GM18508 (cell line): ENCODE results near the gene RPS6KL1.

Source experiments
- ATAC-seq: cut with Tn5 transposase; IDR thresholded peaks from one replicate; pipeline ENCODE4 v1.9.1; 2021; ENCODE audit warnings: moderate number of reproducible peaks; ENCODE audit not compliant: insufficient read depth, unreplicated experiment

RPS6KL1 gene

GRCh38 chr14:74917178-74917543, 5.9 kb downstream of the RPS6KL1 start:
- no peak for ATAC-seq

- ATAC-seq = no peak
These were observed 7.2 kb downstream of the RPS6KL1 start for GRCh38 chr14:74915826-74916225.

GRCh38 chr14:74915426-74915825, 7.6 kb downstream of the RPS6KL1 start:
- ATAC-seq = no peak

GRCh38 chr14:74913986-74914573, 9.0 kb downstream of the RPS6KL1 start:
- ATAC-seq = no peak

DNA sequence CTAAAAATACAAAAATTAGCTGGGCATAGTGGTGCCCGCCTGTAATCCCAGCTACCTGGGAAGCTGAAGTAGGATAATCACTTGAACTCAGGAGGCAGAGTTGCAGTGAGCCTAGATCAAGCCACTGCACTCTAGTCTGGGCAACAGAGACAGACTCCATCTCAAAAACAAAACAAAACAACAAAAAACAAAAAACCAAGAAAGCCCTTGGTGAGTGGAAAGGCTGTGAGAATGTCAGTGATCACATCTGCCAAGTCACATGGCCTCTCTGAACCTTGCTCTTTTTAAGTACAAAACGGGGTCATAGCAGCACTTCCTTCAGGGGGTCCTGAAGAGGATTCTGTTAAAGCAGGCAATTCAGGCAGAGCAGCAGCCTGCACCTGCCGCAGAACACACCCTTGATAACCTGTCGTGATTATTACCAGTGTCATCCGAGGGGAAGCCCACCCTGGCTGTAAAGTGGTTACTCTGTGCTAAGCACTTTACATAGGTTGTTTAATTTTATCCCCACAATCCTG, 9.6 kb downstream of the RPS6KL1 start:
- ATAC-seq = no peak

DNA sequence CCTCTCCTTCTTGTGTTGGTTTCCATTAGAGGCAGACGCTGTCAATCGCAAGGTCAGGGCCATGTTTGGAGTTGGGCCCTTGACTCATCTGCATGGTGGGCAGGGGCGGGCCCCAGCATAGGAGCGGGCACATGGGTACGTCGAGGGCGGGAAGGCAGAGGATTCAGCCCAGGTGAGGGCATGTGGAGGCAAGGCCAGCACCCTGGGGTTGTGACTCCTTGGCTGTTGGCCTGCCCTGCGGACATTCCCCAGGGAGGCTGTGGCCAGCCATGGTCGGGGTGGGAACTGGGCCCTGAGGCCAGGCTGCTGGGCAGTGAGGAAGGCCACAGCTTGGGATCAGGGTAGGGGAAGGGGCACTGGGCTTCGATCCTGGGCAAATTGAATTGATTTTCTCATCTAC, 10.3 kb downstream of the RPS6KL1 start:
- no peak for ATAC-seq

GRCh38 chr14:74912111-74912510, 10.9 kb downstream of the RPS6KL1 start:
- no peak for ATAC-seq

DNA sequence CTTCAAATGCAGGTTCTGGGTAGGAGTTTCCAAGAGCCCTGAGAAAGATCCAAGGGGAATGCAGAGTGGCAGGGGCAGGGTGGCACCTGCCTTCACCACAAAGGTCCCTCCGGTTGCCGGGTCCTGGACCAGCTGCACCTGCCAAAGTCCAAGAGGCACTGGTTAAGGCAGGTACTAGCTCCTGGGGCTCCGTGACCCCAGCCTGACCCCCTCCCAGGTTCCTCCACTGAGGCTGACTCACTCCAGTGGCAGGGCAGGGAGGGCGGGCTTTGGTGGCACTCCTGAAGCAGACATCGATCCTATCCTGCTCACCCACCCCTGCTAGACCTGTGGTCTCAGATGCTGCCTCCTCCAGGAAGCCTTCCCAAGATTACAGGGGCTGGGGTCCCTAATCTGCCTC, 11.4 kb downstream of the RPS6KL1 start:
- no peak for ATAC-seq

GRCh38 chr14:74911221-74911620, 11.8 kb downstream of the RPS6KL1 start:
- no peak for ATAC-seq

DNA sequence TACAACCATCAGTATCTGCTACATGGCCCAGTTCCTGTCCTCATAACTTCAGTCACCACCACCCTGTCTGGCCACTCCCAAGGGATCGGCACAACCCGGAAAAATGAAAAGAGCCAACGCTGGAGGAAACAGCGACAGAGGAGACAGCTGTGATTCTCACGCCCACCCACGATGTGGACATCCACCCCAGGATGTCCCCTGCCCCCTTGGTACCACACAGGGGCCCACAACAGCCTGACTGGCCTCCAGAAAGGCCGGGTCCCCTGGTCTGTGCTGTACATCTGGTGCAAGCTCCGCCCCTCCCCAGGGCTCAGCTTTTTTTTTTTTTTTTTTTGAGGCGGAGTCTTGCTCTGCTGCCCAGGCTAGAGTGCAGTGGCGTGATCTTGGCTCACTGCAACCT, 12.5 kb downstream of the RPS6KL1 start:
- ATAC-seq = no peak

DNA sequence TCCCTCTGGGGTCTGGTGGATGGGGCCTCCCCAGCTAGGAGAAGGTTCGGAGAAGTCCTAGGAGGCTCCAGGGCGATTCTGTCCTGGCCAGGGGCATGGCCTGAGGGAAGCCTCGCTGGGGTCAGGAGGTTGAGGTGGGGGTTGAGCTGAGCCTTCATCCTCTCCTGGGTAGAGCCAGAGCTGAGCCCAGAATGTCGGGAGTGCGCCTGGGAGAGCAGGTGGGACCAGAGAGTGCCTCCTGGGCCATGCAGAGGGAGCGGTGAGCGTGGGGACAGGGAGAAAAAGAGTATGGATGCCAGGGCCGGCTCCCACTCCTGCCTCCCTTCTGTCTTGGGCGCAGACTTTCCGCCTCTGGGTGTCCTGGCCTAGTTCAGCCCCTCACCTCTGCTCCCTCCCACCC, 13.1 kb downstream of the RPS6KL1 start:
- ATAC-seq = no peak

DNA sequence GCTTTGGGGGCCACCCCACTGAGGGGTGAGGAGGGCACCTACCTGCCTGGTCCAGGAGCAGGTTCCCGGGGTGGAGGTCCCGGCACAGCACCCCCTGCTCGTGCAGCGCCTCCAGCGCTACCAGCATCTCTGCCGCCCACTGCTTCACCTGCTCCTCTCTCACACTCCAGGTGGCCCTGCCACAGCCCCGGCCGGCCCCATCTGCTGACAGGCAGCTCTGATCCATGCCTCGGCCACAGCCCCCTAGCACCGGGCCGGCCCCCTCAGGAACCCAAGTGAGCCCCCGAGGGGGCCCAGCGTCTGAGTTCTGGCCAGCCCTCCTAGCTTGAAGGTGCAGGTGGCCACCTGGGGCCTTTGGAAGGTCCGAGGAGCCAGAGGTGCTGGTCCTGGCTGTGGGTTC, 13.6 kb downstream of the RPS6KL1 start:
- ATAC-seq = no peak

GRCh38 chr14:74908861-74909341, 14.2 kb downstream of the RPS6KL1 start:
- no peak for ATAC-seq

- no peak for ATAC-seq
These were observed 15.3 kb downstream of the RPS6KL1 start for GRCh38 chr14:74907744-74908143.

DNA sequence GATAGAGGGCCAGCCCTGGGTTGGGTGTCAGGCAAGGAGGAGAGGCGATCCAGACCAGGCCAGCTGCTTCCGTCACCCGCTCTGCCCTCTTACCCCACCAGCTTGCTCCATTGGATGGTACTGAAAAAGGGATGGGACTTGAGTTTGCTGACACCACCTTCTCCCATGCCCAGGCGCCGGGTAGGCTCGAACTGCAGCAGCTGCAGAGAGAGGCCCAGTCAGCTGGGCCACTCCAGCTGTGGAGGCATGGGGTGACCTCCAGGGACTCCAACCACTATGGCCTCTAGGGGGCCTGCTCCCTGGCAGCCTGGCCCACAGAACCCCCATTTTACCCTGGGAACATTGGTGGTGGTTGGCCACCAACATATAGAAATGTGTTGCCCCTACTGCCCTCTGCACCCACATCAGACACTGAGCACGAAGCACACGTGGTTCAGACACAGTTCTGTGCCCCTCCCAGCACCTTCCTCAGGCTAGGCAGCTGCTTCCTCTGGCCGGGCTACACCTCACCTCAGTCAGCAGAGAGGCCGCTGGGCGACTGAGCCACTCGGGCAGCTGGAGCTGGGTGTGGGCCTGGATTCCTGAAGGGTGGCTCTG, 16.0 kb downstream of the RPS6KL1 start:
- ATAC-seq = no peak

DNA sequence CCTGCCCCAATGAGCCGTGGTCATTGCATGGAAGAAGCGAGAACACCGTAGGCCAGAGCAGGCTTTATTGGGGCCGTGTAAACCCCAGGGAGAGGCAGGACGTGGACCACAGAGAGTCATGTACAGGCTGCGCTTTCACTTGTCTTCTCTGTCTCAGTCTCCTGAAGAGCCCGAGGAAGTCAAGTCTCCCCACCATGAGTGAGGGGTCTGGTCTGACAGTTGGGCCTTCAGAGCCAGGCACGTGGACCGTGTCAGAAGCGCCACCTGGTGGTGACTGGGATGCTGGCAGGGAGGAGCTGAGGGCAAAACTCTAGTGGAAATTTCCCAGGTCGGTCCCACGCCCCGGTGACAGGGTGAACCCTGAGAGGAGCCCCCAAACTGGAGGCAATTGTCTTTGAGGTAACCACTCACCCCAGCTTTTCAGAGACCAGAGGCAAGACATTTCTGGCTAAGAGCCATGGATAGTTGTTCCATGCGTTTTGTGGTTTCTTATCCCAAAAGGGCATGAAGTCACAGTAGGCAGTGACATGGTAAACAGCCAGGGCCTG, 17.4 kb downstream of the RPS6KL1 start:
- ATAC-seq = no peak

DNA sequence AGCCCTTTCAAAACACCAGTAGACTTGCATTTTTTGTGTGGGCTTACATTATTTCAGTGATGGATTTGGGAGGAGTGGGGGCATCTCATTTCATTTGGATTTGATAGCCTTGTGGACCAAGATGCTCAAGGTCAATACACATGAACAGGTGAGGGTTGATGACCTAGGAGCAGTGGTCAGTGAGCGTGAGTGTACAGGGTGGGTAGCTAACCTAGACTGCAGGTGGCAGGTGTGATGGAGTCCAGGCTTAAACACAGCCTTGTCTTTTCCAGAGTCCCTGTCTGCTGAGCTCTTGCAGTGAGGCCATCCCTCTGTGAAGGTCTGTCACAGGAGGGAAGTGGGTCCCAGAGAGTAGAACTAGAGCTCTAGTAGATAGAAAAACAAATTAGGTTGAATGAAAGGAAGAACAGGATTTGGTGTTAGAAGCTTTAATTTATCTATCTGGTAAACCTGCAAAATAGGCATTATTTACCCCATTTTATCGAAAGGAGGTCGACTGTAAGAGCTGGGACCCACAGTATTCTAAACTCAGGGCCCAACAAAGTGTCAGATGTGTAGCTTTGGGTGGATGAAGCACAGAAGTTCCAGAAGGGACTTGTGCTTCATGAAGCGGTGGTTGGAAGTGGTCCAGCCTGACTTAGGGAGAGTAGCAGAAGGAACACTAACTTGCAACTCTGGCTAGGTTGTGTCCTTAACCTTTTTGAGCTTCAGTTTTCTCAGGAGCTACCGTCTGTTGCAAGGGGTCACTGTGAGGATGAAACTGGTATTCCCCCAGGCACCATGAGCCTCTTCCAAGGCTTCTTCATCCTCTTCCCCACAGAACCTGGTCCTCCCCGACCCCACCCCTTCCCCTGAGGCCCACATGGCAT, 18.2 kb downstream of the RPS6KL1 start:
- ATAC-seq = no peak

DNA sequence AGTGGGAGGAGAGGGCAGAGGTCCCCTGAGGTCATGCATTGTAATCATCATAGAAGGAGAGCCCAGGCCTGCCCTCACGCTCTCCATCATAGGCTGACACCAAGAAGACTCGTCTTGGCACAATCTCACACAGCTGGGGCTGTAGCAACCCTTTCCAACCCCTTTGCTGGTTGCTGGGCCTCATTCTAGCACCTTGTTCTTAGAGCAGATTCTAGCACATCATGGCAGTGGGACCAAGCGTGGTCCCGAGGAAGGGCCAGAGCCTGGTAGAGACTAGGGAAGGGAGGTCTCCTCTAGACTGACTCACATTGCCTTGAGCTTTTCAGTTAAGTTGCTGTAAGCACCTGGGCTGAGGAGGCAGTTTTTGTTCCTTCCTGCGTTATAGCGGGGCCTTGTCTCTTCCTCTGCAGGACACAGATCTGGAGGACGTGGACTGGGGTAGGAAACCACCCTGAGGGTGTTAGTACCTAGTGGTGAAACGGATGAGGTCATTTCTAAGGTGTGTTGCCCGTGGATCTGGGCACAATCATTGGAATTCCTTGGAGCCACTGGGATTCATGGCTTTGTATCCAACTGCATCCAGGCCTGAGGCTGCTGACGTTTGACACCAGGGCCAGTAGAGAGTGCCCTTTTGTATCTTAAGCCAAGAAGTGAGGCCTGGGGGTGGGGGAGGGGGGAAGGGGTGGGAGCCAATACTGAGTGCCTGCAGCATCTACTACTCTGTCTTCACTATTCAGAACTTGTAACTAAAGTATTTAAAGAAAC, 19.9 kb downstream of the RPS6KL1 start:
- no peak for ATAC-seq

DNA sequence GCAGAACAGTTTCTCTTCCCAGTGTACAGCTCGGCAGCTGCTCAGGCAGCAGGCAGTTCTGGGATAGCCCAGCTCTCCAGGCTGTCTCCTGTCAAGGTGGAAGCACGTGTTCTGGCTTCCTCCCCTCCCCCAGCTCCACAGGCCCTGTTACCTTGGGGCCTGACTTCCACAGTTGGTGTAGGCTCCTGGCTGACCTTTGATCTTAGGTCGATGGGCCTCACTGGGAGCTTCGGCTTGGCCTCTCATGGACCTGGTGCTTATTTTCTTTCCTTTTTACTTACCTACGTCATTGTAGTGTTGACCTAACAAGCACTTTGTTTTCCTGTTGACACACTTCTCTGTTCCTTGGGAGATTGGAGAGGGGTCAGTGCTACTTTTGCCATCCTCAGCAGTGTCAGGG, 24.4 kb downstream of the RPS6KL1 start:
- ATAC-seq = no peak

GRCh38 chr14:74898083-74898482, 25.0 kb downstream of the RPS6KL1 start:
- ATAC-seq = no peak
